HTR-8/SVneo (cell line): ENCODE data around the gene FA2H.
A peak's percentile ranks its signal among the peaks of the same experiment; 100 is the strongest.
"Not testable (repeated sequence)": the region's sequence is repeated elsewhere in the genome, so short reads cannot be mapped to it uniquely, and the experiment has no call there.

ENCODE experiments used
- DNase-seq: peaks from one replicate; pipeline ENCODE4 v3.0.0; 2011; ENCODE audit warnings: low spot score, mixed read lengths; ENCODE audit not compliant: insufficient read length
- FAIRE-seq: peaks from 2 replicates; lab custom pipeline; 2011; peaks lifted over from hg19 to GRCh38; lab: Jason Lieb, UNC

Gene FA2H

GRCh38 chr16:74700438-74701225, 74.0 kb downstream of the FA2H start, which contains the start of gene MLKL:
Gene MLKL, minus strand, starts transcription at chr16:74700862. Its CDS starts 5,105 bp downstream, at chr16:74695757.
- DNase-seq (peak; percentile 64), FAIRE-seq (no peak)

GRCh38 chr16:74700116-74700437, 74.5 kb downstream of the FA2H start:
- FAIRE-seq: no peak
- peak; percentile 52 for DNase-seq

GRCh38 chr16:74699666-74700065, 75.0 kb downstream of the FA2H start:
- no peak for FAIRE-seq
- DNase-seq: no peak

- no peak for FAIRE-seq
- no peak for DNase-seq
Measured at GRCh38 chr16:74698222-74698621, 76.4 kb downstream of the FA2H start.

- DNase-seq: peak; percentile 99
- peak; percentile 98 for FAIRE-seq
Measured at GRCh38 chr16:74695450-74696422, 78.9 kb downstream of the FA2H start.

- no peak for FAIRE-seq
- no peak for DNase-seq
Measured at GRCh38 chr16:74691093-74691855, 83.3 kb downstream of the FA2H start.

- no peak for FAIRE-seq
Measured at GRCh38 chr16:74682556-74682955, 92.1 kb downstream of the FA2H start.

GRCh38 chr16:74680681-74681080, 93.9 kb downstream of the FA2H start:
- no peak for DNase-seq
- FAIRE-seq: no peak

More at GRCh38 chr16:74682556-74682955, 92.1 kb downstream of the FA2H start:
- no peak for DNase-seq

- DNase-seq (no peak), FAIRE-seq (no peak)
Measured at GRCh38 chr16:74679983-74680382, 94.6 kb downstream of the FA2H start.

GRCh38 chr16:74677868-74678267, 96.8 kb downstream of the FA2H start:
- FAIRE-seq (no peak), DNase-seq (no peak)

- no peak for FAIRE-seq
Measured at GRCh38 chr16:74673876-74674275, 100.7 kb downstream of the FA2H start.

GRCh38 chr16:74668877-74669276, 105.7 kb downstream of the FA2H start:
- not testable (repeated sequence) for FAIRE-seq

More at GRCh38 chr16:74673876-74674275, 100.7 kb downstream of the FA2H start:
- no peak for DNase-seq

GRCh38 chr16:74667255-74667700, 107.3 kb downstream of the FA2H start:
- no peak for FAIRE-seq
- no peak for DNase-seq

More at GRCh38 chr16:74668877-74669276, 105.7 kb downstream of the FA2H start:
- DNase-seq: not testable (repeated sequence)

- peak; percentile 100 for DNase-seq
- peak; percentile 96 for FAIRE-seq
Measured at GRCh38 chr16:74666425-74667254, 108.0 kb downstream of the FA2H start, which contains the start of gene RFWD3. Gene RFWD3, minus strand, starts transcription at chr16:74666877. Its CDS starts 5,428 bp downstream, at chr16:74661449.

- FAIRE-seq (no peak), DNase-seq (no peak)
Measured at GRCh38 chr16:74666010-74666421, 108.6 kb downstream of the FA2H start.
